Stimulated activated CD8-positive, alpha-beta memory T cell treated with anti-CD3 and anti-CD28 coated beads, Interleukin-2, amount 100 ng/mL, for 48 hours (primary cell): ENCODE measurements around the gene KRTCAP3.
A peak's percentile ranks its signal among the peaks of the same experiment; 100 is the strongest.

Experiments
- DNase-seq, 2 donors: peaks; one replicate each; pipeline ENCODE4 v3.0.0-alpha.2; 2020; ENCODE audit warnings: low read depth in 2 of 2

Gene KRTCAP3

GRCh38 chr2:27441226-27441926, 805 bp upstream of the KRTCAP3 start:
- no peak for DNase-seq

DNA sequence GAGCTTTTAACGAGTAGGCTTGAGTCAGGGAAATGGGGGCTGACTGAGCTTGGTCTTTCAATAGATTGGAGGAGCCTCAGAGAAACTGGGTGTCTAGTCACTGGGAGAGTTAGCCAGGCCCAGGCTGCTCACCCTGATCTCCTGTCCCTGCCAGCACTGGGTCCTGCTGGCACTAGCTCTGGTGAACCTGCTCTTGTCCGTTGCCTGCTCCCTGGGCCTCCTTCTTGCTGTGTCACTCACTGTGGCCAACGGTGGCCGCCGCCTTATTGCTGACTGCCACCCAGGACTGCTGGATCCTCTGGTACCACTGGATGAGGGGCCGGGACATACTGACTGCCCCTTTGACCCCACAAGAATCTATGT, 720 bp downstream of the KRTCAP3 start:
- DNase-seq = no peak

GRCh38 chr2:27445155-27445554, 3.0 kb downstream of the KRTCAP3 start:
- DNase-seq = no peak

- DNase-seq = no peak
Measured at GRCh38 chr2:27445615-27446014, 3.4 kb downstream of the KRTCAP3 start.

GRCh38 chr2:27446057-27446456, 3.9 kb downstream of the KRTCAP3 start:
- DNase-seq = no peak

DNA sequence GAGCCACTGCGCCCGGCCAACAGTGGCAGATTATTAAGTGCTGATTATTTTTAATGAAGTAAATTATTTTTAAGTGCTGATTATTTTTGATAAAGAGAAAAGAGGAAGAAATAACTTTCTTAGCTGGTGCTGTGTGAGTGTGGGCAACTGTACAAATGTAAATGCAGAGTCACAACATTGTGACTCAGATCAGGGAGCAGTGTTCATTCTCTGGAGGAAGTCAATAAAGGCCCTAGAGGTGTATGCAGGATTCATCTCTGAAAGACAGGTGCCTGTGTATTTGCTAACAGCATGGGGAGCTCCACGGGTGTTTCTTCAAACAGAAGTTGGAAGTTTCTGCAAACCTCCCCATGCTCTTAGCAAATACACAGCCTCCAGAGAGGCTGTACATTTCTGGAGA, 6.2 kb downstream of the KRTCAP3 start:
- DNase-seq = no peak

DNA sequence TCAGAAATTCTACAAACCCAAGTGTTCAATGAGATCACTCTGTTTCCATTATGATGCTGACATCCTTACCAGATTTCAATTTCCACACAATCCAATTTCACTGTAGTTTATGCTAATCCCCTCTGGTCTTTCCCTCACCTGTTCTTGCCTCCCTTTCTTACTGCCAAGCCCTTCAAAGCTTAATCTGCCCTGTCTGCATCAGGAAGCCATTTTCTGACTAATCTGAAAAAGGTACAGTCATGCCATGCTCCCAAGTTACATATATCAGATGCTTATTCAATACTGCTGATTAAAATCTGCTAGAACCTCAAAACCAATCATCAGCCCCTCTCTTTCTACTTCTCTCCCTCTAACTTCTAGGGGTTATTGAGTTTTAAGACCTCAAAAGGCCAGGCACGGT, 8.9 kb downstream of the KRTCAP3 start:
- no peak for DNase-seq

DNA sequence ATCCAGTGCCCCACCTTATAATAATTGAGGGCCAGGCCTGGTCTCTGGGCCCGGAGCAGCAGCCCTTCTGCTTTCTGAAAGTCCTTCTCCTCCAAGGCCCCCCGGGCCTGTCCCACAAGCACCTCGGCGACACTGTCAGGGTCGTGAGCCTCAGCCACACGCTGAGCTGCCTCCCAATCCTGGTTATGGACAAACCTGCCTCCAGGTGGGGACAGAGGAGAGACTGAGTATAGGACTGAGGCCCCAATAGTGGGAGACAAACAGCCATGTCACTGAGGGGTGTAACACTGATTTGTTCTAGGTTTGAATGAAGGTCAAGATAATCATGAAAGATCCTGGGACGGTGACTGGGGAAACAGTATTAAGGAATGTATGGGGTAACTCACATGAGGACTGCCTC, 11.8 kb downstream of the KRTCAP3 start:
- DNase-seq = no peak

- DNase-seq = no peak
Measured at GRCh38 chr2:27461118-27461517, 18.9 kb downstream of the KRTCAP3 start.

DNA sequence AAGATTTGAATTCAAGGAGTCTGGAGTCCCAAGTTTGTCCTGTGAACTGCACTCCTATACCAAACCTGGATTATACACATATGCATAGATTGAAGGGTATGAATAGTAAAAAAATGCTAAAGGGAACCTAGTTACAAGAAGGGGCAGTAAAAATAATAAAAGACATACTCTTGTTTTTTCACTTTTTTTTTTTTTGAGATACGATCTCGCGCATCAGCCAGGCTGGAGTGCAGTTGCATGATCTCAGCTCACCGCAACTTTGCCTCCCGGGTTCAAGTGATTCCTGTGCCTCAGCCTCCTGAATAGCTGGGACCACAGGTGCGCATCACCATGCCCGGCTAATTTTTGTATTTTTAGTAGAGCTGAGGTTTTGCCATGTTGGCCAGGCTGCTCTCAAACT, 22.3 kb downstream of the KRTCAP3 start:
- DNase-seq = no peak

GRCh38 chr2:27471961-27472360, 29.8 kb downstream of the KRTCAP3 start:
- DNase-seq = no peak

GRCh38 chr2:27485496-27485895, 43.3 kb downstream of the KRTCAP3 start:
- DNase-seq = no peak

- no peak for DNase-seq
Measured at GRCh38 chr2:27489118-27489497, 46.9 kb downstream of the KRTCAP3 start.

DNA sequence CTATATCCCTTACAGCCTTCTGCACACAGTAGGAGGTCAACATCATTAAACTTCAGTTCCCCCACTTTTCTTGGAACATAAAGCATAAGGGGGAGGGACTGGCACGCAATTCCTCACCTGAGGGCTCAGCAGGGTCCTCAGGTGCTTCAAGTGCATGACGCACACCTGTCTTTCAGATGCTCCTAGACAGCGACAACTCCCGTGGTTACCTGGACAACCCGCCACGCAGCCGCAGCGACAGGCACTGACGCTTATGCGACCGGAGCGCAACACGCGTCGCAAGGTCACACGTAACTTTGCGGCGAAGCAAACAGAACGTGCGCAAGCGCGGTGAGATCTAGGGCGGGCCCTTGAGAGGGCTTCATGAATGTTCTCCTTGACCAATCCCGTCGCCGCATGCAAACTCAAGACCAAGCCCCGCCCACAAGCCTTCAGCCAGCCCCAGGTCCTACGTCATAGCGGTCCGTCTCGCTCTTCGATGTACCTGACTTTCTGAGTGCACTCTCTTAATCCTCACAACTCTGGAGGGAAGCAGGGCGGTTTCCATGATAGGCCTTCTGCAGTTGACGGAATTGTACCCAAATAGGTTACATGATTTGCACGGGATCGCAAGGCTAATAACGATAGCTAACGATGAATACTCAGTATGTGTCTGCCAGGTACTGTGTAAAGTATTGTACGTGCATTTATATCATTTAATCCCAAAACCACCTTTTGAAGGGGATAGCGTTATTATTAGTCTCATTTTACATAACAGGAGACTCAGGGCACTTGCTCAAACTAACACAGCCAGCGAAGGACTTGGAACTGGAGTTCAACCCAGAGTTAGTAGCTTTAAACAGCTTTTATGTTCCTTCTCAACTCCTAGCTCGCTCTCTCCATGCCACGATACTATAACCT, 47.6 kb downstream of the KRTCAP3 start, which contains the start of gene IFT172:
Gene IFT172 (minus strand): TSS at position 246 of the 900 bp plus-strand sequence. CDS start 90 bp downstream, at position 156.
- peak; percentile 96 to 99 for DNase-seq

- DNase-seq = no peak
Measured at GRCh38 chr2:27492557-27492956, 50.4 kb downstream of the KRTCAP3 start.

DNA sequence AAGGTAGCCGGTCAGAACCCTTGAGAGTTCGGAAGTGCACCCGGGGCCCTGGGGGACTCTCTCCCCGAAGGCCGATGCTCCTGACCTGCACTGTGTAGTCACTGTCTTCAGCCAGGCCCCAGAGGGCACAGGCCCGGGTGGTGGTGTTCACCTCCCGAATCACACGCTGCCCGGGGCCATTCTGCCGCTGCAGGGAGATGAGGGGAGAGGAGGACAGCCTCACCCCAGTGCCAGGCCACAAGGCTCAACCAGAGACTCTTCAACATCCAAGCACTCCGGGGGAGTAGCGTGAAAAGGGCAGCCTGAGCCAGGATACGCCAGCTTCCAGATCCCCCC, 51.7 kb downstream of the KRTCAP3 start:
- DNase-seq = no peak
